Right atrium auricular region (tissue), 2 donors: ENCODE measurements around the gene LRBA. TPM values are rescaled to one million over a fixed set of nuclear protein-coding genes. Genes with fewer than 3 reads are reported as not detected.

ENCODE experiments used
- DNase-seq: peaks from one replicate; pipeline ENCODE4 v3.0.0-alpha.2; 2019; ENCODE audit warnings: low spot score
- H3K27ac ChIP-seq, 2 donors: fragments of 200-600 bp; sonication (generic); 1 replicate in 1 of 2; 2 replicates in 1 of 2; pipeline ENCODE4 v1.5.1; 2016 to 2019
- H3K27me3 ChIP-seq, 2 donors: fragments of 200-600 bp; sonication (generic); one replicate each; pipeline versions ENCODE4 v1.5.1 to v1.6.0; 2017 to 2019
- H3K36me3 ChIP-seq: fragments of 200-600 bp; sonication (generic); one replicate; pipeline ENCODE4 v1.5.1; 2016
- H3K4me1 ChIP-seq, 2 donors: fragments of 200-600 bp; sonication (generic); one replicate each; pipeline versions ENCODE4 v1.5.1 to v1.6.0; 2017 to 2019
- H3K4me3 ChIP-seq, 2 donors: fragments of 200-600 bp; sonication (generic); 1 replicate in 1 of 2; 2 replicates in 1 of 2; pipeline ENCODE4 v1.5.1; 2017 to 2019; ENCODE audit warnings: mild to moderate bottlenecking in 1 of 2, moderate library complexity in 1 of 2
- H3K9me3 ChIP-seq, 2 donors: fragments of 200-600 bp; sonication (generic); one replicate each; pipeline ENCODE4 v1.5.1; 2019
- CTCF ChIP-seq, 2 donors: fragments of 200-600 bp; sonication (generic); IDR thresholded peaks; one replicate each; pipeline ENCODE4 v1.5.1; 2019; ENCODE audit warnings: antibody characterized with exemption in 2 of 2
- total RNA-seq, 2 donors: library from RNA; depleted of rRNA; stranded (reverse); fragments of >200 nt; gene quantifications; one replicate each; pipeline ENCODE4 v1.1.0, GENCODE V29; 2016

Gene LRBA
- total RNA-seq, 2 donors from 2014 or later = 20.8 to 37.7 TPM

GRCh38 chr4:150641612-150642011, 373.5 kb downstream of the LRBA start:
- Histone ChIP-seq H3K27ac (no peak overlapping the region), H3K27me3 (no peaks in the 10 kb centered on the region), H3K9me3 (peaks cover 0 to 8% of the 10 kb centered on the region in 2 donors), H3K36me3 (no peaks in the 10 kb centered on the region), H3K4me3 (no peak overlapping the region), H3K4me1 (no peaks in the 10 kb centered on the region)
- DNase-seq = no peak
- TF ChIP-seq CTCF (IDR thresholded peaks at IDR 0.05) = no peak

GRCh38 chr4:150632639-150633038, 382.4 kb downstream of the LRBA start:
- no peak for DNase-seq
- no peak overlapping the region for H3K27ac ChIP-seq
- H3K4me3 ChIP-seq = no peak overlapping the region
- peaks cover 0 to 2% of the 10 kb centered on the region in 2 donors for H3K9me3 ChIP-seq
- H3K36me3 ChIP-seq = no peaks in the 10 kb centered on the region
- no peaks in the 10 kb centered on the region for H3K4me1 ChIP-seq
- TF ChIP-seq CTCF (IDR thresholded peaks at IDR 0.05) = no peak
- H3K27me3 ChIP-seq = no peaks in the 10 kb centered on the region

- Histone ChIP-seq H3K27ac (no peak overlapping the region), H3K4me3 (no peak overlapping the region), H3K36me3 (no peaks in the 10 kb centered on the region), H3K4me1 (no peaks in the 10 kb centered on the region), H3K9me3 (no peaks in the 10 kb centered on the region), H3K27me3 (no peaks in the 10 kb centered on the region)
- TF ChIP-seq CTCF (IDR thresholded peaks at IDR 0.05) = no peak
- DNase-seq = no peak
Measured at GRCh38 chr4:150628073-150628472, 387.0 kb downstream of the LRBA start.

- H3K36me3 ChIP-seq = no peaks in the 10 kb centered on the region
- no peak for DNase-seq
- TF ChIP-seq CTCF (IDR thresholded peaks at IDR 0.05) = no peak
Measured at GRCh38 chr4:150625033-150625432, 390.1 kb downstream of the LRBA start.

DNA sequence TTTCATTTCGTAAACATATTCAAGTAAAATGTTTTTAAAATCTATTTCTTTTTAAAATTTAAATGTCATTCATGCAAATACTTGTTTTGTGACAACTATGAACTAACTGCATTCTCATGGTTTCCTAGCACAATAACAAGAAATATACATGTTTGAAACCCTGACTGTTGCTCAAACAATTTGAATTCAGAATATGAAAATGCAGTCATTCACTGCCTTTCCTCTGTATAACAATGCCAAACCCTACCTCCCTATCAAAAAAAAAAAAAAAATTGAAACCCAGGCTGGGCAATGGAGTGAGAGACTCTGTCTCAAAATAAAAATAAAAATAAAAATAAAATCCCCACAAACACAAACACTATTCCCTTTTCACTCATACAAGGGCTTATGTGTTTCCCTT, 391.0 kb downstream of the LRBA start:
- Histone ChIP-seq H3K9me3 (no peaks in the 10 kb centered on the region), H3K4me3 (no peak overlapping the region), H3K27ac (no peak overlapping the region), H3K4me1 (no peaks in the 10 kb centered on the region), H3K27me3 (no peaks in the 10 kb centered on the region), H3K36me3 (no peaks in the 10 kb centered on the region)
- TF ChIP-seq CTCF (IDR thresholded peaks at IDR 0.05) = no peak
- DNase-seq = no peak

More at GRCh38 chr4:150625033-150625432, 390.1 kb downstream of the LRBA start:
- Histone ChIP-seq H3K4me3 (no peak overlapping the region), H3K27ac (no peak overlapping the region), H3K27me3 (no peaks in the 10 kb centered on the region), H3K4me1 (no peaks in the 10 kb centered on the region), H3K9me3 (no peaks in the 10 kb centered on the region)

GRCh38 chr4:150619042-150619441, 396.0 kb downstream of the LRBA start:
- H3K36me3 ChIP-seq = no peaks in the 10 kb centered on the region
- H3K27ac ChIP-seq = no peak overlapping the region
- H3K27me3 ChIP-seq = no peaks in the 10 kb centered on the region
- H3K9me3 ChIP-seq = no peaks in the 10 kb centered on the region
- DNase-seq = no peak
- H3K4me1 ChIP-seq = no peaks in the 10 kb centered on the region
- no peak for TF ChIP-seq CTCF (IDR thresholded peaks at IDR 0.05)
- no peak overlapping the region for H3K4me3 ChIP-seq
